Adipose tissue (tissue), 3 donors: ENCODE measurements around the gene FAM20C. TPM values are rescaled to one million over a fixed set of nuclear protein-coding genes. Genes with fewer than 3 reads are reported as not detected.

ENCODE experiments used
- H3K27ac ChIP-seq: one replicate; pipeline ENCODE4 v1.5.1; 2013; ENCODE audit warnings: low read depth, low read length
- WGBS, 3 donors: extraction: QIAGEN DNeasy Blood & Tissue Kit; methylation state at CpG; one replicate each; pipeline ENCODE4 v1.1.7; 2013; 5-methylcytosine and 5-hydroxymethylcytosine counted together
- polyA plus RNA-seq, 3 donors: library from polyadenylated mRNA; stranded (reverse); fragments of 200-250 nt; gene quantifications; one replicate each; pipeline ENCODE4 v1.2.3, GENCODE V29; 2013
- donor health status: healthy with polysubstance abuse.
- donor health status: Bipolar disorder and iron deficiency.
- donor health status: healthy.

FAM20C gene
- polyA plus RNA-seq, 3 donors = 16.0 to 105 (median 34.3) TPM

GRCh38 chr7:300048-300447, 107.7 kb downstream of the FAM20C start:
- H3K27ac ChIP-seq = no peak overlapping the region
- 75 to 91% (median 88%) methylated on average over 10 of the region's 10 CpGs for WGBS, 3 donors

- WGBS, 3 donors = 84 to 93% (median 93%) methylated on average over 13 of the region's 13 CpGs
- H3K27ac ChIP-seq = no peak overlapping the region
These were observed 108.3 kb downstream of the FAM20C start for GRCh38 chr7:300546-301290.

GRCh38 chr7:301291-302053, 109.1 kb downstream of the FAM20C start:
- H3K27ac ChIP-seq = no peak overlapping the region
- WGBS, 3 donors = 85 to 86% (median 86%) methylated on average over 33 to 34 of the region's 34 CpGs

DNA sequence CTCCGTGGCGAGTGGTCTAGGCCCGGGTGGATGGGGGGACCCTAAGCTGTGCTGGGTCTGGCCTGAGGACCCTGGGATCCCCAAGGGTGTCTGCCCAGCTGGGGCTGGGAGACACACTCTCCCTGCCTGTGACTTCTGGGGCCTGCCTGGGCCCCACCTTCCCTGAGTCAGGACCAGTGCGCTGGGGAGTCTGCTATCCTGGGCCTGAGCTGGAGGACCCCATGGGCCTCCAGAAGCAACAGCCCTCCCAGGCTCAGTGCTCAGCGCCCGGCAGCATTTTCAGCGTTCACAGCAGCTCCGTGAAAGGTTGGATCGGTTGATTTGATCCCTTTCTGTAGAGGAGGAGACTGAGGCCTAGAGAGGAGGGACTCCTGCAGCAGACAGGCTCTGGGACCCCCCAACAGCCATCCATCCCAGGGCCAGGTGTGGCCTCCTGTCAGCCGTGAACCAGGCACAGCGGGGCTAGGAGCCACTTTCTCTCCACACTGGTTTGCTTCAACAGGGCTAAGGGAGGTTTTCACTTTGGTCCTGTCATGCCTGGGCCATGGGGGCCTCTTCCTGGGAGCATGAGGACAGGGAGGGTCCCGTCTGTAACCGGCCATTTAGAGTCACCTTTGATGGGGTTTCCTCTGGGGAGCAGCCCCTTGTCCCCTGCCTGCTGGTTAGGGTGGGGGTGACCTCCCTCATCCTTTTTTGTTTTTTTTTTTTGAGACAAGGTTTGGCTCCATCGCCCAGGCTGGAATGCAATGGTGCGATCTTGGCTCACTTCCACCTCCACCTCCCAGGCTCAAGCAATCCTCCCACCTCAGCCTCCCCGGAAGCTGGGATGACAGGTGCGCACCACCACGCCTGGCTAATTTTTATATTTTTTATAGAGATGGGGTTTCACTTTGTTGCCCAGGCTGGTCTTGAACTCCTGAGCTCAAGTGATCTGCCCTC, 110.0 kb downstream of the FAM20C start:
- H3K27ac ChIP-seq = no peak overlapping the region
- 85 to 94% (median 92%) methylated on average over 18 of the region's 18 CpGs for WGBS, 3 donors

DNA sequence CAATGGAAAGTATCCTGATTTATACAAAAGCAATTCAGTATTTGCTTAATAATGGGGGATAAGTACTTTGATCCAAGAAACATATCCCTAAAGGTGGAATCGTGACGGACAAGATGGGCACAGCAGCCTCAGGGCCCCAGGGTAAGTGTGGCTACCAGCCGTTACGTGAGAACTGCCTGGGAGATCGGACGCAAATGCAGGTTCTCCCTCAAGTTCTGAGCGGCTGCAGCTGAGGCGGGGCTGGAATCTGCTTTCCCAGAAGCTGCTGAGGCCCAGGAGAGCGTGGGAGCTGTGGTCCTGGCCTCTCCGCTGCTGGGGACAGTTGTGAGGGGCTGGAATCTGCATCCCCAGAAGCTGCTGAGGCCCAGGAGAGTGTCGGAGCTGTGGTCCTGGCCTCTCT, 111.1 kb downstream of the FAM20C start:
- no peak overlapping the region for H3K27ac ChIP-seq
- WGBS, 3 donors = 80 to 94% (median 82%) methylated on average over 11 of the region's 11 CpGs

DNA sequence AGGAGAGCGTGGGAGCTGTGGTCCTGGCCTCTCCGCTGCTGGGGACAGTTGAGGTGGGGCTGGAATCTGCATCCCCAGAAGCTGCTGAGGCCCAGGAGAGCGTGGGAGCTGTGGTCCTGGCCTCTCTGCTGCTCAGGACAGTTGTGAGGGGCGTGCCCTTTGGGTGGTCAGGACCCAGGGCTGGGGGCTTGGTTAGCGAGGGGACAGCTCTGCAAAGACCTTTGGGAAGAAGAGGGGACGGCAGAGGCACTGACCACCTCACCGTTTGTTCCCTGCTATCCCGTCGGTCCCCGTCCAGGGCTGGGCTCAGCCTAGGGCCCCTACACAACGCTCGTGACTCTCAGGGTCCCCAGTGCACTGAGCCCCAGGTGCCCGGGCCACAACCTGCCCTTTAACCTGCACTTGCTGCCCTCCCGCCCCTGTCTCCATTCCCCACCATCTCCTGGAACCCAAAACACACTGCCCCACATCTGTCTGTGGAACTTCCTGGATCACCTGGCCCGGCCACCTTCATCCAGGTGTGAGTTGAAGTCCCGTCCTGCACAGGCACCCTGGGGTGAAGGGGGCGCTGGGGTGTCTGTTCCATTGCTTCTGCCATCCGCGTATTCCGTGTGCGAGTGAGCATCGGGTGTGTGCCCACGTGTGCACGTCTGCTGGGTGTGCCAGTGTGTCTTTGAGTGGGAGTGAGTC, 111.7 kb downstream of the FAM20C start:
- 86 to 87% (median 86%) methylated on average over 22 to 24 of the region's 24 CpGs for WGBS, 3 donors
- H3K27ac ChIP-seq = no peak overlapping the region

GRCh38 chr7:304574-305409, 112.4 kb downstream of the FAM20C start:
- H3K27ac ChIP-seq = no peak overlapping the region
- WGBS, 3 donors = 75 to 80% (median 77%) methylated on average over 19 of the region's 19 CpGs

- H3K27ac ChIP-seq = no peak overlapping the region
- 69 to 83% (median 82%) methylated on average over 35 of the region's 35 CpGs for WGBS, 3 donors
These were observed 113.2 kb downstream of the FAM20C start for GRCh38 chr7:305410-306151.

DNA sequence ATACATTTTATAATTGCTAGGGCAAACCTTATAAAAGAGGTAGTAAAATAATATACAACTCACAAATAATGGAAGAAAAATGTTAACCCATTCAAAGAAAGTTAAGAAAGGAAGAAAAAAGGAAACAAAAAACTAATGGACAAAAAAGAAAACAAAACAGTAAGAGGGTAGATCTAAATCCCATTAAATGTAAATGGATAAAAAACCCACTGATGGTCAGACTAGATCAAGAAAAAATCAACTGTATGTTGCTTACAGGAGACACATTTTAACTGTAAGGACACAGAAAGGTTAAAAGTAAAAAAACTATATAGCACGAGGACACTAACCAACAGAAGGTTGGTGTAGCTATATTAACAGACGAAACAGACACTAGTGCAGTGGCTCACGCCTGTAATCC, 115.6 kb downstream of the FAM20C start:
- 56 to 71% (median 57%) methylated on average over 3 of the region's 3 CpGs for WGBS, 3 donors
- no peak overlapping the region for H3K27ac ChIP-seq

DNA sequence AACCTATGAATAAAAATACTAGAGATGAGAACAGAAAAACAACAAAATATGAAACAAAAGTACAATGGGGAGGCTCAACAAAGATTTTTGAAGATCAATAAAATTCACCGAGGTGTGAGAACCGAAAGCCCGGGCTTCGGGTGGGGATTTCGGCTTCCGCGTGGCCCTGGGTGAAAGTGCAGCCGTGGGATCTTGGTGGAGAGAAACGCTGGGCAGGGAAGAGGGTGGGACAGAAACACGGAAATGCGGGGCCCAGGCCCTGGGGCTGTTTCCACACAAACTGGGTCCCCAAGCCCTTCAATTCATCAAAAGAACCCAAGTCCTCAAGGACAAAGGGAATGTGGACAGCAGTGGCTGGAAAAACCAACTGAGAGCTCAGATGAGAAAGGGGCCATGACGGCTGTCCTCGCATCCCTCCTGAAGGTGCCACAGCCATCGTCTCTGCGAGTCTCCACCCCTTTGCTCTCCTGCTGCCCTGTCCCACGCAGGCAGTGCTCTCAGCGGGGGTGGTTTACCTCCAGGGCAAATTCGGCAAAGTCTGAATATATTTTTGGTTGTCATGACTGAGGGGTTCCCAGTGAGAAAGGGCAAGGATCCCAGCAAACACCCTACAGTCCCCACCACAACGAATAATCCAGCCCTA, 117.3 kb downstream of the FAM20C start:
- no peak overlapping the region for H3K27ac ChIP-seq
- 92 to 93% (median 92%) methylated on average over 19 of the region's 19 CpGs for whole genome bisulfite sequencing, 3 donors

Other genes starting within 250 kb of the FAM20C start
- gene FOXL3, start 97.6 kb downstream of the FAM20C start, polyA plus RNA-seq = not detected